HG03457 (cell line): ENCODE results near the gene CLSTN3.

Experiments
- ATAC-seq: cut with Tn5 transposase; IDR thresholded peaks from one replicate; pipeline ENCODE4 v1.9.1; 2021; ENCODE audit warnings: moderate number of reproducible peaks; ENCODE audit not compliant: unreplicated experiment

Gene CLSTN3

DNA sequence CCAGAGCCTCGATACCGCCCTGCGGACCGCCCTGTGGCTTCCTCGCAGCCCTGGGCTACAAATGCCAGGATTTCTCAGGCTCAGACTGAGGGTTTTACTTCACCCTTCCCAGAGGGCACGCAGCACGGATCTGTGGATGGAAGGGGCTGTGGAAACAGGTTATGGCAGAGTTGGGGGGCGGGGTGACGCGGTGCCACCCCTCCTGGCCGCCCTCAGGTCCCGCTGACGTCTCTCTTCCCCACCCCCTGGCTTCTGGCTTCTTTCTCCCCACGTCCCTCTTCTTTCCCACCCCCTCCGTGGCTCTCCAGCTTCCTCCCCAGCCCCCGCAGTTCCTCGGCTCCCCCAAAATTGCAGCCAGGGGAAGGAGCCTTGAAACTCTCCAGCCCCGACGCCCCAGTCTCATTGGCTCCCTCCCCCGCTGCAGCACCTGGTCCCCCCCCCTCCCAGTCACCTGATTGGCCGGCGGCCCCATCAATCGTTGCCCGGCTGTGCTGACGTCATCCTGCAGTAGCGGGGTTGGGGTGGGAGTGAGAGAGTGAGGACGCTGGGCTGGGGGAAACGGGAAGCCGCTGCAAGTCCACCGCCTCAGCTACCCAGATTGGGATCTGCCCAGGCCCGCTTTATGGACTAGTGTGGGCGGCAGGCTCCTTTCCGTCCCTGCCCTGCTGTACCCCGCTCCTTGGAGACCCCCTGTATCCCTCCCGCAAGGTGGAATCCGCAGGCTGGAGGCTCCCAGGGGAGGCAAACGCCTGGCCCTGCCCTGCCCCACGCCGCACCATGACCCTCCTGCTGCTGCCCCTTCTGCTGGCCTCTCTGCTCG lies at the start of gene CLSTN3:
Gene CLSTN3, plus strand, starts transcription at position 500 of the 820 bp plus-strand sequence. Its CDS starts 278 bp downstream, at position 778.
- ATAC-seq: no peak

- ATAC-seq: no peak
Observed at GRCh38 chr12:7081037-7081436, 49.1 kb upstream of the CLSTN3 start.

DNA sequence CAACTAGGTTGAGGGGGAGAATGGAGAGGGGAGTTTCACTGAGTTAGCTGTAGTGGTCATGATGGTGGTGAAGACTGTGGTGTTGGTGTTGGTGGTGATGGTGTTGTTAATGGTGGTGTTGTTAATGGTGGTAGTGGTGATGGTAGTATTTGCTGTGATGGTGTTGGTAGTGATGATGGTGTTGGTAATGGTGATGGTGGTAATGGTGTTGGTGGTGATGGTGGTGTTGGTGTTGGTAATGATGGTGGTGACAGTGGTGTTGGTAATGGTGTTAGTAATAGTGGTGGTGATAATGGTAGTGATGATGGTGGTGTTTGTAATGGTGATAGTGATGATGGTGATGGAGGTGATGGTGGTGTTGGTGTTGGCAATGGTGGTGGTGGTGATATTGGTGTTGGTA lies 47.0 kb upstream of the CLSTN3 start:
- no peak for ATAC-seq

DNA sequence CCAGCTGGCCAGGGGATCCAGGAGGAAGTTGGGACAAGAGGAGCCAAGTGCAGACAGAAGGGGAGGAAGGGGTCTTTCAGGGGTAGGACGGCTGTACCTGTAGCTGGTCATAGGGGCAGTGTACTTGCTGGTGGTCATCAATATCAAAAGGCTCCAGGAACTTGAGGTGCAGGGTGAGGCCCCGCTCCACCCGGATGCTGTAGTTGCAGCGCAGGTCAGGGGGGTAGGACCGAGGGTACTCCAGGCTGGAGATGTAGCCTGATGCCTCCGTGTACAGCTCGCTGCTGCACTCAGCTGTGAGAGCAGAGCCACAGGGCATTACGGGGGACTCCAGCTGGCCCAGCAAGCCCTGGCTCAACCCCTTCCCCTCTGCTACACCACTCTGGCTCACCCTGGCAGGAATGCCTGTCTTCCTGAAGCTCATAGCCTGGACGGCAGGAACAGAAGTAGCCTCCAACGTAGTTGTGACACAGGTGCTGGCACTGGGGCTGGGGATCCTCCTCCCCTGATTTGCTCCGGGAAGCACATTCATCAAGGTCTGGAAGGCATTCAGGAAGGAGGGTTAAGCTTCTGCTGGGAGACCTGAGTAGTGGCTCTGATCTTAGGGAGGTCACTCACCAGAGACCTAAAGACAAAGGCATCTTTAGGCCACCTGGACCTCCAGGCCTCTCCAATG lies 40.8 kb upstream of the CLSTN3 start:
- ATAC-seq: no peak

DNA sequence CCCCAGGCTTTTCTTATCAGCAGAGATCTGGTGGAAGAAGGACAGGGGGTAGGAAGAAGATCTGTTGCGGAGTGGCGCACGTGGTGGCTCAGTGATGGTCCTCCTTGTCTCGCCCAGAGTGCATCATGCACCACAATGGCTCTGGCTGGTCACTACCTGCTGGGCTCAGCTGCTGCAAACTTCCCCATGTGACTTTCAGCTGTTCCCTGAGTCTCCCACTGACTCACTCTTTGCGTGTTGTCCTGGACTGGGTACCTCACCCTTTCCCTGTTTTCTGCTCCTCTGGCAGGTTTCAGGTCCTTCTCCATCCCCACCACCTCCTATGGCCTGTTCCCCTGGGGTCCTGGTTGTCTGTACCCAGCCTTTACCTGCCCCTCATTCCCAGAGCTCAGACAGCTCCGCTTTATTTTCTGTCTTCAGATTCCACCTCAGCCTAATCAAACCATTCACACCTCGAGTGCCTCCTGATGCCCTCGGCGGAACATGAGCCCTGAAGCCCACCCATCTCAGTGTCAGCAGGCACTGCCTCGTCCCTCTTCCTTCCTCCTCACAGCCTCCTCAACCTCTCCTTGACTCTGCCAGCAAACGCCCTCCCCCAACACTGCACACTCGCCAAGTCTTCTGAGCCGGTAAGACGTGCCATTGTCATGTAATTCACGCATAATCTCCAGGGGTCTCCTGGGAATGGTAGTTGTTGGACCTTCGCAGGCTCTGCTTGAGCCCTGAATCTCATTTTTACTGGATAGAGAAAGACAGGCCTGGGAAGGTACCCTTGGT lies 39.8 kb upstream of the CLSTN3 start:
- no peak for ATAC-seq

DNA sequence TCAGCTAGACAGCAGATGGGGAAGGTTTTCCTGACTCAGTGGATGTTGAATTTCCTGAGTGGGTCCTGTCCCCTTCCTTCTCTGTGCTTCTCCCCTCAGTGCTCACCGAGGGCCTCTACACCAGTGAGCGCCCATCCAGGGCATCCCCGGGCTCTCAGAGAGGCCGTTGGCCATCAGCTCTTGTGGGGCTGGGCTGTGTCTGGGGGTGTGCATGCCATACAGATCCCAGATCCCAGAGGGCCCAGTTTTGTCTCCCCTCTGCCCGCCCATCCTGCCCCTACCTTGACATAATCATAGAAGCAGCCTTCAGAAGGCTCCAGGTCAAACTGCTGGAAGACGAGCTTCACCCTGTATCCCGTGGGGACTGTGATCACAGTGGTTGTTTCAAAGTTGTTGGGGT lies 39.0 kb upstream of the CLSTN3 start:
- ATAC-seq: no peak

GRCh38 chr12:7091660-7092228 lies 38.4 kb upstream of the CLSTN3 start:
- ATAC-seq: no peak

DNA sequence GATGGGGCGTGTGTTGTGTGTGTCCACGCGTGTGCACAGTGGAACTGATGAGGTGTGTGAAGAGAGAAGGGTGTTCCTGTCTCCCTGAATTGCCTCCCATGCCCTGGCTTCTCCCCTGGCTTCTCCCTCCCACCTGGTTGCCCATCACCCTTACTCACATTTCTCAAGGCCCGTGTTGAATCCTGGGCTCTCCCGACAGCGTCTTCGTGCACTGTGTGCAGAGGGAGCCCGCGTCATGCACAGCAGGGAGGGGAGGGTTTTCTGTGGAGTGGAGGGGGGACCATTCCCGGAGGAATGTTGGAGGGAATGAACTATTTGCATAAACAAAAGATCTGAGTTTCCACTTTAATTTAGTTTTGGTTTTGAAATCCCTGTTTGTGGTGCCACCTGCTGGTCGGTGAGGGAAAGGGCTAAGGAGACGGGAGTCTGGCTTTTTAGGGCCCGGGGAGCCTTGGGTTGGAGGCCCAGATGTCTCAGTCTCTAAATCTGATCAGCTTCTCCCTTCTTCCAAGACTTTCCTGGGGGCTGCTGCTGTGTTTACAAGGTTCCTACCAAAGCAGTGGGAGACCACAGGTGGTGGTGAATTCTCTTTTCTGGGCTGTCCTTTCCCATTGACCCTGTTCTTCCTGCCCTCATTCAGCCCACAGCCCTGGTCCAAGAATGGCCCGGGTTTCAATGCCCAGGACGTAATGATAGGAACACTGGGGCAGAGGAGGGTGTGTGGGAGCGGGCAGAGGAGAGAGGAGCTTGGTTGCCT lies 37.8 kb upstream of the CLSTN3 start, which contains the start of gene C1R:
Gene C1R, minus strand, starts transcription at position 217 of the 757 bp plus-strand sequence. Its CDS starts 57 bp downstream, at position 160.
- no peak for ATAC-seq

- no peak for ATAC-seq
Observed at GRCh38 chr12:7092986-7093460, 37.1 kb upstream of the CLSTN3 start.

DNA sequence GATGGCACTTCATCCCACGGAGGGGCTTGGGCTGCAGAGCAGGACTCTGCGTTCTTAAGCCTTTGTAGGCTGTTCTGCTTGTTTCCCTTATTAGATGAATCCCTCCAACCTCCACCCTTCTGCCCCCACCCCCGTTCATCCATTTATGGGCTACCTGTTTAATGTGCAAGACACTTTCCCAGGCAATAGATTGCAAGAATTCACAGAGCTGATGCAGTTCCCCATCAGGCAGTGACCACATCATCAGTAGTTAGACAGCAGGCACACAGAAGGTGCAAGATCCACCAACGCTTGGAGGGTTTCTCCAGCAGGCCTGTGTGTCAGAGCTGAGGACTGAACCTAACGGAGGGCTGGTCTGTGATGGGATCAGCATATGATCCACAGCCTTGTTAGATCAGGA lies 36.7 kb upstream of the CLSTN3 start:
- ATAC-seq: no peak

DNA sequence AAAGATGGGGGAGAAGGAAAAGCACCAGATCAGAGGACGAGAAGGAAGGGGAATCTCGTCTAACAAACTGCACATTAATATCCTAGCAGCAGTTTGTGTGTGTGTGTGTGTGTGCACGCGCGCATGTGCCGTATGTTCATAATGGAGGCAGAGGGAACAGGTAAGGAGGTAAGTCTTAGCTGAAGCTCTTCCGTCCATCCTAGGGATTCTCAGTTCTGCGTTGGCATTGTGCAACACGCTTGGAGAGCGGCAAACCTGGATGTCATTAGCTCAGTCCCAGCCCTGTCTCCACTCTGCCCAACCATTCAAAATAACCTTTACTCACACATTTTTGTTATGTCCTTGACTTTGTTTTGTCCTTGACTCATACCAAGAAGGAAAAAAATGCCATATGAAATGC lies 36.3 kb upstream of the CLSTN3 start:
- ATAC-seq: no peak

- no peak for ATAC-seq
Observed at GRCh38 chr12:7096006-7096932, 33.9 kb upstream of the CLSTN3 start.

DNA sequence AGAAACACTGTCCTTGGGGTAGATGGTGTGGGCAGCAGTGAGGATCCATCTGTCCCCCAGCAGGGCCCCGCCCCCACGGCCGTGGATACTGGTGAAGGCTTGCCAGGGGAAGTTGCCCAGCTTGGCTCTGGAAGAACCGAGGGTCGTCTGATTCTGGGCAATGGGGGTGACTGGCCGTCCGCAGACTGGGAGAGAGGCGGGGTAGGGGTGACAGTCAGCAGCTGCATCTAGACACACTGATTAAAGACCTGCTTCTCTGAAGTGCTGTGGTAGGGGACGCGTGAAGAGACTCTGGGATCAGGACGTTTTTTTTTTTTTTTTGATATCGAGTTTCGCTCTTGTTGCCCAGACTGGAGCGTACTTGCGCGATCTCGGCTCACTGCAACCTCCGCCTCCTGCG lies 33.2 kb upstream of the CLSTN3 start:
- no peak for ATAC-seq

- no peak for ATAC-seq
Observed at GRCh38 chr12:7099290-7099996, 30.7 kb upstream of the CLSTN3 start.

DNA sequence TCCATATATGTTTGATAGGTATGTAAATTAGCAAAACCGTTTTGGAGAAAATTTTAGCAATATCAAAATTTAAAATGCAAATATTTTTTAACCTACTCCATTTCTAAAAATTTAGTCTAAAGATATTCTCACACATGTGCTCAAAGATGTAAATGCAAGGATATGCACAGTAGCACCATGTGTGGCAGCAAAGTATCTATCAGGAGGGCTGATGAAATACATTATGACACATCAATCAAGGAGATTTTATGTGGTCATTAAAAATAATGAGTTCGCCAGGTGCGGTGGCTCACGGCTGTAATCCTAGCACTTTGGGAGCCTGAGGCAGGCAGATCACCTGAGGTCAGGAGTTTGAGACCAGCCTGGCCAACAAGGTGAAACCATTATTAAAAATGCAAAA lies 29.9 kb upstream of the CLSTN3 start:
- ATAC-seq: no peak

- ATAC-seq: no peak
Observed at GRCh38 chr12:7101047-7101693, 29.0 kb upstream of the CLSTN3 start.

DNA sequence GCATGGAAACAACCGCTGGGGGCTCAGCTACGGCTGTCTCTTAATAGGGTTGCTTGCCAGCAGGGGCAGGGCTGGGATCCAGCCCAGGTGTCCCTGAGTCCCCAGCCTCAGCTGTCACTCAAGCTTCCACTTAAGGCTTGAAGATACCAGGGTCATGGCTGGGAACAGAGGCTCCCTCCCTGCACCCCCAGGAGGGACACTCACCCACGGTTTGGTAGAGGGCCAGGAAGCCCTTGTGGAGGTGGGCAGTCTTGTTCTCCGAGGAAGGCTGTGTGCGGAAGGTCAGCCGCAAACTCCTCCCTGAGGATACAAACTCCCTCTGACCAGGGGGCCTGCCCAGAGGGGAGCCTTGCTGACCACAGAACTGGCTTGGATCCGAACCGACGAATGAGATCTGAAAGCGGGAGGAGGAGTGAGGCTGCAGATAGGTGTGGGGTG lies 28.5 kb upstream of the CLSTN3 start:
- ATAC-seq: no peak

- ATAC-seq: no peak
Observed at GRCh38 chr12:7102582-7102981, 27.6 kb upstream of the CLSTN3 start.
